ENCODE measurements around the gene TGIF2. TPM values are rescaled to one million over a fixed set of nuclear protein-coding genes. Genes with fewer than 3 reads are reported as not detected.

TGIF2 gene
- total and polyA plus RNA-seq, 2 of the 13 experiments (the other 11 are each of a cell fraction or from before 2014, with no cell fraction given), result 41.3 to 53.9 TPM

- TF ChIP-seq MLXIP (CRISPR knock-in tag; IDR thresholded peaks at IDR 0.05; ENCODE audit: borderline replicate concordance) (no peak), ZNF530 (CRISPR knock-in tag; IDR thresholded peaks at IDR 0.05; ENCODE audit: low read depth) (no peak), KLF15 (CRISPR knock-in tag; IDR thresholded peaks at IDR 0.05; ENCODE audit: borderline replicate concordance) (0 out of 2 replicates have a peak, but pooled peaks have one; percentile 12), ZNF777 (CRISPR knock-in tag; IDR thresholded peaks at IDR 0.05) (no peak), TRIM24 (CRISPR knock-in tag; IDR thresholded peaks at IDR 0.05) (no peak), ATF1 (CRISPR knock-in tag; IDR thresholded peaks at IDR 0.05) (no peak), USF2 (IDR thresholded peaks at IDR 0.05; ENCODE audit: low read depth, low read length) (no peak), USF2 (CRISPR knock-in tag; IDR thresholded peaks at IDR 0.05; ENCODE audit: borderline replicate concordance) (no peak), TSC22D2 (CRISPR knock-in tag; IDR thresholded peaks at IDR 0.05; ENCODE audit: borderline replicate concordance) (no peak), ZNF138 (CRISPR knock-in tag; IDR thresholded peaks at IDR 0.05; ENCODE audit: low read depth) (0 out of 2 replicates have a peak, but pooled peaks have one; percentile 37), CEBPB (IDR thresholded peaks at IDR 0.05; ENCODE audit: borderline replicate concordance, low read depth, low read length) (0 out of 2 replicates have a peak, but pooled peaks have one; percentile 3), ZNF354B (CRISPR knock-in tag; IDR thresholded peaks at IDR 0.05) (no peak), ZNF468 (CRISPR knock-in tag; IDR thresholded peaks at IDR 0.05) (no peak)
- TF ChIP-seq, protein P1, sequence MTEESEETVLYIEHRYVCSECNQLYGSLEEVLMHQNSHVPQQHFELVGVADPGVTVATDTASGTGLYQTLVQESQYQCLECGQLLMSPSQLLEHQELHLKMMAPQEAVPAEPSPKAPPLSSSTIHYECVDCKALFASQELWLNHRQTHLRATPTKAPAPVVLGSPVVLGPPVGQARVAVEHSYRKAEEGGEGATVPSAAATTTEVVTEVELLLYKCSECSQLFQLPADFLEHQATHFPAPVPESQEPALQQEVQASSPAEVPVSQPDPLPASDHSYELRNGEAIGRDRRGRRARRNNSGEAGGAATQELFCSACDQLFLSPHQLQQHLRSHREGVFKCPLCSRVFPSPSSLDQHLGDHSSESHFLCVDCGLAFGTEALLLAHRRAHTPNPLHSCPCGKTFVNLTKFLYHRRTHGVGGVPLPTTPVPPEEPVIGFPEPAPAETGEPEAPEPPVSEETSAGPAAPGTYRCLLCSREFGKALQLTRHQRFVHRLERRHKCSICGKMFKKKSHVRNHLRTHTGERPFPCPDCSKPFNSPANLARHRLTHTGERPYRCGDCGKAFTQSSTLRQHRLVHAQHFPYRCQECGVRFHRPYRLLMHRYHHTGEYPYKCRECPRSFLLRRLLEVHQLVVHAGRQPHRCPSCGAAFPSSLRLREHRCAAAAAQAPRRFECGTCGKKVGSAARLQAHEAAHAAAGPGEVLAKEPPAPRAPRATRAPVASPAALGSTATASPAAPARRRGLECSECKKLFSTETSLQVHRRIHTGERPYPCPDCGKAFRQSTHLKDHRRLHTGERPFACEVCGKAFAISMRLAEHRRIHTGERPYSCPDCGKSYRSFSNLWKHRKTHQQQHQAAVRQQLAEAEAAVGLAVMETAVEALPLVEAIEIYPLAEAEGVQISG (CRISPR knock-in tag; IDR thresholded peaks at IDR 0.05), result 0 out of 2 replicates have a peak, but pooled peaks have one; percentile 17
Observed at GRCh38 chr20:36631646-36632045, 58.2 kb downstream of the TGIF2 start (continued).
